GM18907 (cell line): Measurements from ENCODE around the gene MAGI2.
"Not testable (repeated sequence)": the region's sequence is repeated elsewhere in the genome, so short reads cannot be mapped to it uniquely, and the experiment has no call there.

Experiments used
- ATAC-seq: cut with Tn5 transposase; IDR thresholded peaks from one replicate; pipeline ENCODE4 v1.9.1; 2021; ENCODE audit warnings: mild to moderate bottlenecking, moderate library complexity; ENCODE audit not compliant: unreplicated experiment

Gene MAGI2

DNA sequence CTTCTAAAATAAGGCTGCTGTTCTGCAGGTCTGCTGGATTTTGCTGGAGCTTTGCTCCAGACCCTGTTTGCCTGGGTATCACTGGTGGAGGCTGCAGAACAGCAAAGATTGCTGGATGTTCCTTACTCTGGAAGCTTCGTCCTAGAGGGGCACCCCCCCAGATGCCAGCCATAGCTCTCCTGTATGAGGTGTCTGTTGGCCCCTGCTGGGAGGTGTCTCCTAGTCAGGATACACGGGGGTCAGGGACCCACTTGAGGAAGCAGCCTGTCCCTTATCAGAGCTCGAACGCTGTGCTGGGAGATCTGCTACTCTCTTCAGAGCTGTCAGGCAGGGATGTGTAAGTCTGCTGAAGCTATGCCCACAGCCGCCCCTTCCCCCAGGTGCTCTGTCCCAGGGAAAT lies 382.3 kb downstream of the MAGI2 start:
- ATAC-seq, result not testable (repeated sequence)

DNA sequence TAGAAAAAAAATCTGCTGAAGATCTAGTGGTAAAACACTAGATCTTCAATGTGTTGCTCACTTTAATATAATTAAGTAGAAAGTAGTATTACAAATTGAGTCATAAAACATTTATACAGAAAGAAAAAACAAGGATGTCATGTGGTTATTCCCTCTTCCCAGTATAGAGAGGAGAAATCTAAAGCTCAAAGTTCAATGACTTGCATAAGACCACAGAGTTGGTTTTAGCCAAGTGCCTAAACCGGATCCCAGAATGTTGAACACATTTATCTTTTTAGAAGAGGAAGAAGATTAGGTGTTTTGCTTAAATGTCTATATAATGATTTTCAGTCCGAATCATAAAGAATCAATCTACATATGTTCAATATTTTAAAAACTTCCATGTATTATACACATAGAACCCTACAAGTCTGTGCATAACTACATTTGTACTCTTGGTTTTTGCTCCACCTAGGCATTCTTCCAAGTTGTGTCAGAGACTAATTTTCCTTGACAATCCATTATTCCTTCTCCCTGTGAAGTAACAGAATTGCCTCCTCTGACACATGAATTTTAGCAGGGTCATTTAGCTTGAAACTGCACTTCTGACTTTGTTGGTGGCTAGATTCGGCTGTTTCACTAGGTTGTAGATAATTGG lies 389.2 kb downstream of the MAGI2 start:
- no peak for ATAC-seq

DNA sequence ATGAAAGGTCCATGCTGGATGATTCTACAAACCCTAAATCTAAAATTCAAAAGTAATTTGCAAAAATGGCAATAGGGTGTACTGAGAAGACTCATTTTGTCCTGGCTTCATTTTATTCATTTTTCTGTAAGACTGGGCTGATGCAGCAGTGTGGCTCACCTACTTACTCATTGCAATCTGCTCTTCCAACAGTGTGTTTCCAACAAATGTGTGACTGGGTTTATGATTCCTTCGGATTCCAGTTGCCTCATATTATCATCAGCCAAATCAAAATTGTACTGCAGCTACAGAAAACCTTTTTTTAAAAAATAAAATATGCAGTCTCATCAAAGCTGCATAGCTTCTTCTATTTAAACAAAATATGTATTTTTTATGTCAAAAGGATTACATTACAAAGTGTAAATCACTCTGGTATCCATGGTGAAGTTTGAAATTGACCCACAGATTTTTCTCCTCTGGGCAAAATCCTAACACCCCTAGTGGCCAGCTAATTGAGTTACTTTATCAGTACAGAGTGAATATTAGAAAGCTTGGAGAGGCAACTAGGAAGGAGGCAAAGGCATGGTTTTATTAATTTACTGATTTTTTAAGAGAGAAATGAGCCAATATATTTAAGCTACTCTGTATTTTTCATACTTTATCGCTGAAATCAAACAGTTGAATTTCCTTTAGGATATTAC lies 390.3 kb downstream of the MAGI2 start:
- ATAC-seq, result no peak

DNA sequence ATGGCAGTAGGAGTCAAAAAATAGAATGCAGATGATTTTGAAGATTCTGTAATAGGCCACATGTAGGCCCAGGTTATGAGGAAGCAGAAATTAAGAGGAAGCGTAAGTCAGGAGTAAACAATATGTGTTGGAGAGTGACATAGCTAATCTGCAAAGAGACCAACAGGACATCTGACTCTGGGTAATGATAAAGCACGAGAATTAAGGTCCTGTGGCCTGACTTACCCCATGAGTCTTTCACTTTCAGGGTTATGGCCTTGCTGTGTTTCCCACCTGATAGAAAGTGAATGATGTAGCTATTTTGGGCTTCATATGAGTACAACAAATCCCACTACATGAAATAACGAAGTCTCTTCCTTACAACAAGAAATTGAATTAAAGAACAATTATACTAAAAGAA lies 393.0 kb downstream of the MAGI2 start:
- ATAC-seq, result no peak

DNA sequence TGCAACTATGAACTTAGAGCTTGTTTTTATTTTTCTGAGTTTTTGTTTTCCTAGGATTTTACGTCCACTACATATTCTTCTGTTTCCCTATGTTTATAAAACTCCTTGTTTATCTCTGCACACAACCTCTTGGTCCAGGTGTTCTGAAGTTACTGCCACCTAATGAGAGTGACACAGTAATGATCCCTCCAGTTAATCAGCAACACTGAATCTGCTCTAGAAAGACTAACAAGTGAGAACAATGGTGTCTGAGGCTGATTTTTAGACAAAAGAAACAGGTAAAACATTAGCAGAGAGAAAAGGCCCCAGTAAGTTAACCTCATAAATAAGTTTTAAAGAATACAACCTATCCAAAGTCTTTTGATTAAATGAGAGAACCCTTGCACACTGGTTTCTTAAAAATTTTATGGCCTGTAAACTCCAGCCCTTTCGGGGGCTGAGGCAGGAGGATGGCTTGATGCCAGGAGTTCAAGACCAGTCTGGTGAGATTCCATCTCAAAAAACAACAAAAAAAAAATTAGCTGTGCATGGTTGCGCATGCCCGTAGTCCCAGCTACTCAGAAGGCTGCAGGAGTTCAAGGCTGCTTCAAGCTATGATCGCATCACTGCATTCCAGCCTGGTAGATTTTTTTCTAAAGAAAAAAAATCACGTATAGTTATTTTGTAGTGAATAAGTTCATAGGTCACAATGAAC lies 397.6 kb downstream of the MAGI2 start:
- ATAC-seq, result no peak

DNA sequence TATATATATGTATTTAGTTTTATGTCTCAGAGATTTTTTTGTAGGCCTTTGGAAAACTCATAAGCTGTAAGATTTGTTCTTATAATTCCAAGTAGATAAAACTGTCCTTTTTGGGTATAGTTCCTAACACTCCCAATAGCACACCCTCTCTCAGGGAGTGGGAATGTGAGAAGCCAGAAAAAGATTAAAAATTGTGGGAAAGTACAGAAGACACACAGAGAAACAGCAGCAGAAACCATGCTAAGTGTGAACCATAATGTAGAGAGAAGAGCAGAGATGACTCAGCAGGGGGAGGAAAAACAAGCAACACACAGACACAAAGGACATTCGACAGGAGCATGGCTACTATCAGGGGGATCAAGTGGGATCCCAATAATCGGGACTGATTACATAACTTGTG lies 401.6 kb downstream of the MAGI2 start:
- no peak for ATAC-seq

DNA sequence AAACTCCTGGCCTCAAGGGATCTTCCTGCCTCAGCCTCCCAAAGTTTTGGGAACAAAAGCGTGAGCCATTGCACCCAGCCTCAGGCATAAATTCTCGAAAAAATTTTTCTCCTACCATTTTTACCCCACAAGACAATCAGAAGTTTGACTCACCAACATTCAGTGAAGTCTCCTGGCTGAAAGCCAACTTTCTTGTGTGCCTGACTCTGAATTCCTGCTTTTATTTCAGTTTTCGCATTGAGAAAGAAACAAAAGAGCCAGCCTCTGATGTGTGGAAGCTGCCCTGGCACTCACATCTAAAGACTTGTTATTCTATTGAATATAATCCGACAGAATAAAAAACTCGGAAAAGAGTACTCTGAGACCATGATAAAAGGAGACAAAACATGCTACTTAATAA lies 402.9 kb downstream of the MAGI2 start:
- ATAC-seq, result no peak

DNA sequence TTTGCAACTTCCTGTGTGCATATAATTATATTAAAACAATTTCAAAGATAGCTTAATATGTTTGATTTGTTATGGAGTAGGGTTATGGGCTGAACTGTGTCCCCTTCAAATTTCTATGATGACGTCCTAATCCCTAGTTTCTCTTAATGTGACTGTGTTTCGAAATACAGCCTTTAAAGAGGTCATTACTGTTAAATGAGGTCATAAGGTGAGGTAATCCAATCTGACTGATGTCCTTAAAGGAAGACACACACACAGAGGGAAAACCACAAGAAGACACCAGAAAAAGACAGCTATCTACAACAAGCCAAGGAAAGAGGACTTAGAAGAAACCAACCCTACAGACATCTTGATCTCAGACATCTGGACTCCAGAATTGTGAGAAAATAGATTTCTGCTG lies 407.4 kb downstream of the MAGI2 start:
- ATAC-seq, result no peak

DNA sequence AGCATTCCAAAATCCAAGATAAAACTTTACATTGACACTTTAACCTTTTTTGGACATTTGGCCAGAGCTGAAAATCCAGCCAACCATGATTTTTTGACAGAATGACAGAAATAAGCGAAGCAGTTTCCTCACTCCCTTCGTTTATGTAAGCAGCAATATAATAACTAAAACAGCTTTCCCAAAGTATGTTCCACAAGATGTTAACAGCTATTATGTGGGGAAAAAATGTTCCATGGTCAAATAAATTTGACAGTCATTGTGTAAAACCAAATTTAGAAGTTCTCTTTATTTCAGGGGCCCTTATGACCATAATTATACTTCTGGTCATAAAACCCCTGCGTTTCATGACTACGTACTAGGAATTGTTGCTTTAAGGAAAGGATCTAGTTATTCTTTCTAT lies 416.5 kb downstream of the MAGI2 start:
- ATAC-seq, result no peak

DNA sequence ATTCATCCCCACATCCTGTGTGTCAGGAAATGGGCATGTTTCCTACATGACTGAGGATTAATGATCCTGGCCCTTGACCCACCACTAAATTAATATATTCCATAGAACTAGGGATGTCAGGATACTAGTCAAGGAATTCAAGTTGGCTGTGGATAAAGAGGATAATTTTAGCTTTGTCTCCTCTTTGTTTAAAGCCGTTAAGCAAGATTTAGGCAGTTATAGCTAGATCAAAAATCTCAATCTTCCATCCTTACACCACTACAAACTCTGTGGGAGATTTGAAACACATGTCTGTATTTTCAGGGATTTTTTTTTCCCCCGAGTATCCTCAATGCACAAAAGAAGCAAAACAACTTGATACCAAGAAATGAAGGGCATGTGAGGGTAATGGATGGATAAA lies 417.1 kb downstream of the MAGI2 start:
- no peak for ATAC-seq

DNA sequence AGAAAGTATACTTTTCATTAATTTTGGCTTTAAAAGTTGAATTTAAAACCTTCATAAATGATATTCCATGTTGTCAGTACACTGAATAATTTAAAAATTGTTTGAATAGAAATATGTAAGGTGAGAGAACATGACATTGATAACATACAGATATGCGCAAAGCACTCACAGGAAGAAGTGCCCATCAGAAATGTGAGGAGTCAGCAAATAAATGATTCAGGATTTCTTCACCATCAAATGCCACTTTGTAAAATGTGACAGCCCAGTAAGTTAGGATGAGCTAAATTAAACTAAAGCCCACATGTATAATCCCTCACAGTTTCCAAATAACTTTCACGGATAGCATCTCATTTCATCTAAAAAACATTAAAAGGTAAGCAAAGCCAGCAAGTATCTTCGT lies 417.6 kb downstream of the MAGI2 start:
- ATAC-seq, result no peak

DNA sequence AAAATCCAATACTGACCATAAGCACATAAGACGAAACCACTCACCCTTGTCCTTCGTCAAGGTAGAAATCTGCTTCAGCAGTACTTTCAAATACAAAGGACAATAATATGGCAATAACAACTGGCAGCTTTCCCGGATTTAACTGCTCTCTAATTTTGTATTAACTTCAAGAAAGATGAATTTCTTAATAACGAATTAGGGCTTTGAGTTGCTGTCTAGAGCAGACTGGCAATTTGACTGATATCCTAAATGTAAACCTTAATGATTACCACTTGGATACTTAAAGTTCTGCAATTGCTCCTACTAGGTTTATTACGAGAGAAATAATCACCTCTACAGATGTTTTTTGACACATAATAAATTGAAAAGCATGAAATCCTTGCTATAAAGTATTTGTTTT lies 418.7 kb downstream of the MAGI2 start:
- ATAC-seq, result no peak

DNA sequence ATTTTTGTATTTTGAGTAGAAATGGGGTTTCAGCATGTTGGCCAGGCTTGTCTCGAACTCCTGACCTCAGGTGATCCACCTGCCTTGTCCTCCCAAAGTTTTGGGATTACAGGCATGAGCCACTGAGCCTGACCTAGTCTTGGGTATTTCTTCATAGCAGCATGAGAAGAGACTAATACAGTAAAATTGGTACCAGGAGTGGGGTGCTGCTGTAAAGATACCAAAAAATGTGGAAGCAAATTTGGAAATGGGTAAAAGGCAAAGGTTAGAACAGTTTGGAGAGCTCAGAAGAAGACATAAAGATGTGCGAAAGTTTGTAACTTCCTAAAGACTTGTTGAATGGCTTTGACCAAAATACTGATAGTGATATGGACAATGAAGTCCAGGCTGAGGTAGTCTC lies 433.8 kb downstream of the MAGI2 start:
- not testable (repeated sequence) for ATAC-seq

DNA sequence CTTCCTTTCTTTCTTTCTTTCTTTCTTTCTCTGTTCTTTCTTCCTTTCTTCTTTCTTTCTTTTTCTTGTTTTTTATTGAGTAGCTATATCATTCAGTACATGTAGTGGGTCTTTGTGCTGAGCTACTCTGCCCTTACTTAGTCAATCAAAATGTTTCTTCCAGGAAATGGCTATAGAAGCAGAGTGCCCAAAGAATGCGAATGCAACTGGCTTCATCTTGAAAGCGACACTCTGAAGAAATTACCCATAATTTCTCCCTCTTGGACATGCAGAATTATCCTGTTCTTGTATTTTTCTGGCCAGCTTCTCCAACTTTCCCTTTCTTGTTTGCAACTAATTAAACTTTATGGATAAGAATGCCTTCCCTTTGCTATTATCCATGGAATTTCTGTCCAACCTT lies 441.5 kb downstream of the MAGI2 start:
- ATAC-seq, result no peak

DNA sequence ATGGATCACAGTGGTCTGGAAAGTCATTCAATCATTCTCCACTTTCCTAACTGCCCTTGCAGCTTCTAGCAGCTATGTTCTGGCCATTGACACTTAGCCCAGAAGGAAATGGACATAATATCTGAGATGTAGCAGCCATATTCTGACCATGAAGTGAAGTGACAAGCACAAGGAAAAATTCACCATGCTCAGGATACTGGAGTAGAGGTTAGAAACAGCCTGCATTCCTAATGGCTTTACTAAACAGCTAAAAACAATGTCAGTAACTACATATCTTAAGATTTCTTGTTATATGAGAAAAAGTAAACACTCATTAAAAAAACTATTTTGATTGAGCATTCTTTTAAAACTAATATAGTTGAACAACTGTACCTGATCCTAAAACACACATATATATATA lies 443.8 kb downstream of the MAGI2 start:
- ATAC-seq, result no peak

DNA sequence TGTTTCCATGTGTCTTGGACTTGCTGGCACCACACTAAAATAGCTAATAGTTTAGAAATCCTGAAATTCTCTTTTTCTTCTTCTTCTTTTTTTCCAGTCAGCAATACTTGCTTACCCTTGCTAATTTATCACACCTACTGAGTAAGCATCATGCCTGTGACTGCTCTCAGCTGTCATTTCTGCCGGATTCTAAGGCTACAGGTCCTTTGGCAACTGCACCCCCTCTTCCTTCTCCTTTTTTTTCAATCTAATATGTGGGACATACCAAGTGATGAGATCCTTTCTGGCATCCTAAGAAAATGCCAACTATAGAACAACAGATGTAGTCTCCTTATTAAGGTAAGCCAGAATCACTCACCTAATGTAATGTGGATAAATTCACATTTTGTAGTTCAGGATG lies 444.7 kb downstream of the MAGI2 start:
- ATAC-seq, result no peak

DNA sequence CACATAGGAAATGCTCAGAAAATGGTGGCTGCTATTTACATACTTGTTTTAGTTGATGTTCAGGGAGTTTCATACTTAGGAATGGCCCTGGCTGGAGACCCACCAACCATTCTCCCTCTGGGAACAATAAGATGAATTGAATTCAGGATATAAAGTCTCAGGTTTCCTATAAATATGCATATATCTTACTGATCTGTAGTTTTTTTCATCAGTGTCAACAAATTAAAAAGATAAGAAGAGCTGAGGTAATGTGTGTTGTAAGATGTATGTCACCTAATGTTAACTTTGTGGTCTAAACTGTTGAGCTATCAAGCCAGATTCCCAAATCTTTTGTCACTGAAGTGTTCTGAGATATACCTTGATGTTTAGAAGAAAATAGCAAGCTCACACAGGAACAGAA lies 457.5 kb downstream of the MAGI2 start:
- no peak for ATAC-seq

DNA sequence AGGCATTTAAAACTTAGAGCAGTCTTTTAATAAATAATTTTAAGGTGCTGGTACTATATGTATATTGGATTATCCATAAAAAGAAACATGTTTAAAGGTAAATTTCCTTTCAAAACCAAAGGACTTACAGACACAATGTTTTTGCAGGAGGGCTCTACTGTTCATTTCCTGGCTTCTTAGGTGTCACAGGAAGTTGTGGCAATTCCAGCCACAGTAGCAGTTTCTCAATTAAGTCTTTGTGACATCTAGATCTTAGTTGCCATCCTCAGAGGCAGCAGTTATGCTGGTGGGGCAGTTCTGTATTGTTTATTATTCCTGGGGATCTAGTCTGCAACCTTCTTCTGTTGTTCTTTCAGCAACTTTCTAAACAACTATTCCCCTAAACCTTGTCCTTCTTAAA lies 460.1 kb downstream of the MAGI2 start:
- no peak for ATAC-seq

DNA sequence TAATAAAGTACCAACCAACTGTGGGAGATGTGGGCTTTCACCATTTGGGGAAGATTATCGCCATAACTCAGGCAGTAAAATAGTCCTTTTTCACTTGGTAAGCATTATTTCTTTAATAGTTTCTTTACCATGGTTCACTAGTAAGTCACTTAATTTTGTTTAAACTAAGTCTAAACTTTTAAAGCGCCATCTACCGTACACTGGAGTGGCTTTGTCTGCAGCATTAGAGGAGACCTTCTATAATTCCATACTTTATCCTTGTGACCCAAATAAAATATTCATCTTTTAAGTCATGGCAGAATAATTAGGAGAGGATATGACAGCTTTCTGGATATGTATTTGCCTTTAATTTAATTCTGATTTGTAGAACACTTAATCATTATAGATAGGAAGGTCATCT lies 468.0 kb downstream of the MAGI2 start:
- no peak for ATAC-seq

DNA sequence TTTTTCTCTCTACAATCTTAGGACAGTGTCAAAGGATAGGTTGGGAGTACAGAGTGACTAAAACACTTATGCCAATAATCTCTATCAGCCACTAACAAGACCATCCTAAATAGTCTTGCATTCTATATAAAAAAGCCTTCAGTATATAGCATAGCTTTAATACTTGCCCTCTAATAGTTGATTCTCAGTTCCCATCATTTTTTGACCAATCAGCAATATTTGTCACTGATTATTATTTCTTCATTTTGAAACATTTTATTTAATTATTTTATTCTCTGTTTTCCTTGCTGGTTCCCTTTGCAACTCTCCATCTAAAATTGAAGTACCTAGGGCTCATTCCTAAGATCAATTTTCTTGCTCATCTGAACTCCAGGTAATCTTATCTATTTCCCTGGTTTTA lies 470.0 kb downstream of the MAGI2 start:
- ATAC-seq, result no peak

DNA sequence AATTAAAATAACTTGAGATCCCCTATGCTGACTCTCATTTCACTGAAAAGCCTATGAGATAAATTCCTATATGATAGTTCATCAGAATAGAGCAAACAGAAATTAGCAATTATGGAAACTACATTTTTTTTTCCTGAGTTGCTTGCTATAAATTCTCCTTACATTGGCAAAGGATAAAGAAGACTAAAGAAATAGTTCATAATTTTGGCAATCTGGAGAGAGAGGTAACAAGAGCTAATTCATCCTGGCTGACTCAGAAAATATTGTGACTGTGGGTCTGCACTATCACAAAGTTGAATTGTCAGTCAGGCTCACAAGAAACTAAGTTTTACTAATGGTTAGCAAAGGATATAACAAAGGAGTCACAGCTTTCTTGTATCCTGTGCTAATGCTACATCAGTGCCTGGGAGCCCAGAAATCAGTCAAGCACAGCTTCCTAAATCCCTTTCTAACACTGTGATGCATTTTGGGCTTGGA lies 483.0 kb downstream of the MAGI2 start:
- no peak for ATAC-seq

DNA sequence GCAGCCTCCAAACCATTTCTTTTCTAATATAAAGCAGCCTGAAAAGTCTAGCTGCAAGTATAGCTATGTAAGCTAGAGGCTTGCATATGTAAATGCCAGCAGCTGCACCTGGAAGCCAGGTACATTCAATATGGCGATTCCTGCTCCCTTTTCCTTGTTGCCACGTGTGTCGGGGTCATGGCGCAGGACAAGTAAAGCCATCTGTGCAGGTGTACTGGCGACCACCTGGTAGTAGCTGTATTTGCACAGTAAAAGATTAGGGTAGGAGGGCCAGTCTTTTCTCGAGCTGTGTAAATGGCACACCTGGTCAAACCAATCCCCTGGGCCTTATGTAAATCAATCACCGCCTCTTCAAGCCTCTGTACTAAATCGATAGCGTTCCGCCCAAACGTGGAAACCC lies 484.5 kb downstream of the MAGI2 start:
- ATAC-seq, result no peak
